Measurements from ENCODE around the gene CALY.

The CALY gene

DNA sequence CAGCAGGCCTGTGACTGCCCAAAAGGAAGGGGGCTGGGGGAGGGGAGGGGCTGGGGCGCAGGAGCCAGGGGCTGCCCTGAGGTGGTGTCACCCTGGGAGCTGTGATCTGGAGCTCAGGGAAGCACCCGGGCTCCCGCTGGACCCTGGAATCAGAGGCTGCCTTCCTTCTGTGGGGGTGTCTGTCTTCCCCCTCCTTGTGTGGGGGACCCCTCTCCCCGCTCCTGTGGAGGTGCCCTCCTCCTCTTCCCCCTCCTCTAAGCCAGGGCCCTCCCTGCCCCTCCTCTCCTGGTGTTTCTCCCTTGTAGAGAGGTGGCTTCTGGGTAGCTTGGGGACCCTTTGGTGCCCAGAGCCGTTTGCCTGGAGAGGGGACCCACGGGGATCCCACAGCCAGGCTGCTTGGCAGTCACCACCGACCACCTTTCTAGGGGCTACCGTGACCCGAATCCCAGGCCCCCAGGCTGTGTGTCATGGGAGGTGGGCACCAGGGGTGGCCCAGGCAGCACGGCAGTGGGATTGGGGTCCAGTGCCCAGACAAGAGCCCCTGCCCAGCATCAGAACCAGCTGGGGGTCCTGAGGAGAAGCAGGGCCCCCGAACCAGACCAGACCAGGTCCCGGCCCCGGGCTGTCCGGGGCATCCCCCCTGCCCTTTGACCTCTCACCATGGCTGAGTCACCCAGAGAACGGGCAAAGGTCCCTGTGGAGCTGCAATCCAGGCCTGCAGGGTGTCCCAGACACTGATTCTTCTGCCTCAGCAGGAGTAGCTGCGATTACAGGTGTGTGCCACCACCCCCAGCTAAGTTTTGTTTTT is 11.2 kb upstream of the CALY start:
- Histone ChIP-seq H2BK120ac (ENCODE audit: low read depth, low read length) (no peak overlapping the region), H2BK15ac (replicated peaks; ENCODE audit: low read depth) (no peak overlapping the region)

DNA sequence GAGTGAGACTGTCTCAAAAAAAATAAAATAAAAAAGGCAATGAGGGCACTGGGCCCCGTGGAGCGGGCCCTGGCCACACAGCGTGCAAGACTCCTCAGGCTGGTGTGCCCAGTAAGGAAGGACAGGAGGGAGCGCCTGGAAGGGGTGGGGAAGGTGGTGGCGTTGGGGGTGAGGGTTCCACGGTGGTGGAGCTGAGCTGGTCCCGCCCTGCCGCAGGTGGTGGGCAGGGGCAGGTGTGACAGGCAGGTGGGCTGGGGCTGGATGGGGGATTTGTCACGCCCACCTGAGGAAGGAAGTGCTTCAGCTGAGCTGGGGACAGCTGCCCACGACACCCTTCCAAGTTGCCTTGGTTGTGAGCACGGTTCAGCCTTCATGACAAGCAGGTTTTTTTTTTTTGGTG is 9.7 kb upstream of the CALY start:
- Histone ChIP-seq H3K36me3 (ENCODE audit: control insufficient read depth, insufficient read depth, low read length) (no peaks in the 10 kb centered on the region), H2AK5ac (ENCODE audit: low read length) (no peak overlapping the region), H4K8ac (ENCODE audit: low read depth, low read length) (no peak overlapping the region), H3K4me1 (ENCODE audit: control insufficient read depth, low read depth, low read length) (no peaks in the 10 kb centered on the region), H3K23ac (ENCODE audit: low read length) (no peak overlapping the region), H3K27me3 (ENCODE audit: insufficient read depth, low read length, poor library complexity) (no peaks in the 10 kb centered on the region), H2BK15ac (replicated peaks; ENCODE audit: low read depth) (no peak overlapping the region), H3K18ac (ENCODE audit: low read length) (no peak overlapping the region), H3K79me1 (ENCODE audit: low read length) (no peaks in the 10 kb centered on the region), H3K4me2 (ENCODE audit: low read length) (no peak overlapping the region), H3K9ac (ENCODE audit: low read length) (no peak overlapping the region), H4K5ac (ENCODE audit: low read length) (no peak overlapping the region), H3K4ac (ENCODE audit: low read depth, low read length) (no peak overlapping the region), H3K27ac (ENCODE audit: low read depth, low read length) (no peak overlapping the region), H3K56ac (ENCODE audit: low read length) (no peak overlapping the region), H2BK120ac (ENCODE audit: low read depth, low read length) (no peak overlapping the region), H2BK5ac (ENCODE audit: low read length) (no peak overlapping the region), H3K79me2 (ENCODE audit: control insufficient read depth, insufficient read depth, low read length) (no peaks in the 10 kb centered on the region), H3K4me3 (ENCODE audit: low read length) (no peak overlapping the region)
- WGBS (ENCODE audit: extremely low coverage, insufficient coverage, low lambda C conversion rate): no CpG with 5 or more reads among the region's 11 CpGs
- DNase-seq: no peak

More for the DNA sequence above, 11.2 kb upstream of the CALY start:
- Histone ChIP-seq H3K18ac (ENCODE audit: low read length) (no peak overlapping the region), H3K56ac (ENCODE audit: low read length) (no peak overlapping the region), H3K23ac (ENCODE audit: low read length) (no peak overlapping the region), H3K4ac (ENCODE audit: low read depth, low read length) (no peak overlapping the region), H2AK5ac (ENCODE audit: low read length) (no peak overlapping the region), H2BK5ac (ENCODE audit: low read length) (no peak overlapping the region), H4K8ac (ENCODE audit: low read depth, low read length) (no peak overlapping the region), H3K27ac (ENCODE audit: low read depth, low read length) (no peak overlapping the region), H3K27me3 (ENCODE audit: insufficient read depth, low read length, poor library complexity) (no peaks in the 10 kb centered on the region), H3K79me2 (ENCODE audit: control insufficient read depth, insufficient read depth, low read length) (no peaks in the 10 kb centered on the region), H3K36me3 (ENCODE audit: control insufficient read depth, insufficient read depth, low read length) (no peaks in the 10 kb centered on the region), H3K79me1 (ENCODE audit: low read length) (no peaks in the 10 kb centered on the region), H4K5ac (ENCODE audit: low read length) (no peak overlapping the region), H3K4me3 (ENCODE audit: low read length) (no peak overlapping the region), H3K4me1 (ENCODE audit: control insufficient read depth, low read depth, low read length) (no peaks in the 10 kb centered on the region), H3K9ac (ENCODE audit: low read length) (no peak overlapping the region), H3K4me2 (ENCODE audit: low read length) (no peak overlapping the region)
- DNase-seq: no peak
- WGBS (ENCODE audit: extremely low coverage, insufficient coverage, low lambda C conversion rate): no CpG with 5 or more reads among the region's 16 CpGs

DNA sequence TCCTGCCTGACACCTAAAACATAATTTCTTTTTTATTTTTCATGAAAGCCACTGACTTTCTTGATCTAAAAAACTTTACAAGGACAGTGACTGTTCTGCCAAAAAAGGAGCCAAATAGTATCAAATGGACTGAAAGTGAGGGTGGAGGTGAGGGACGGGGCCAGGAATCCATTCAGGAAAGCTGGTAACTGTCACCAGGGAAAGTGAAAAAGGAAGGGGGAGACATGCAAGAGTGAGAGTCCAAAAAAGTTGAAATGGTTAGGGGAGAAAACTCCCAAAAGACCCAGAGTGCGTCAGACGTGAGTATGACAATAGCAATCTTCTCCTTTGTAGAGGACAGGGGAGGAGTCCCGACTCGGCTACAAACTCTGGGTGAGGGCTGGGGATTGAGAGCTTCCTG is 7.5 kb upstream of the CALY start:
- H4K8ac ChIP-seq (ENCODE audit: low read depth, low read length): no peak overlapping the region
- no peak overlapping the region for H3K18ac ChIP-seq (ENCODE audit: low read length)
- no peak overlapping the region for H2BK120ac ChIP-seq (ENCODE audit: low read depth, low read length)
- no peaks in the 10 kb centered on the region for H3K79me2 ChIP-seq (ENCODE audit: control insufficient read depth, insufficient read depth, low read length)
- H3K56ac ChIP-seq (ENCODE audit: low read length): no peak overlapping the region
- H2BK5ac ChIP-seq (ENCODE audit: low read length): no peak overlapping the region
- no peaks in the 10 kb centered on the region for H3K79me1 ChIP-seq (ENCODE audit: low read length)
- no CpG with 5 or more reads among the region's 5 CpGs for WGBS (ENCODE audit: extremely low coverage, insufficient coverage, low lambda C conversion rate)
- H3K4me1 ChIP-seq (ENCODE audit: control insufficient read depth, low read depth, low read length): no peaks in the 10 kb centered on the region
- H3K36me3 ChIP-seq (ENCODE audit: control insufficient read depth, insufficient read depth, low read length): no peaks in the 10 kb centered on the region
- no peak overlapping the region for H2BK15ac ChIP-seq (replicated peaks; ENCODE audit: low read depth)
- H3K9ac ChIP-seq (ENCODE audit: low read length): no peak overlapping the region
- no peak overlapping the region for H3K23ac ChIP-seq (ENCODE audit: low read length)
- no peak for DNase-seq
- no peaks in the 10 kb centered on the region for H3K27me3 ChIP-seq (ENCODE audit: insufficient read depth, low read length, poor library complexity)
- H3K4me2 ChIP-seq (ENCODE audit: low read length): no peak overlapping the region
- H2AK5ac ChIP-seq (ENCODE audit: low read length): no peak overlapping the region
- H3K27ac ChIP-seq (ENCODE audit: low read depth, low read length): no peak overlapping the region
- no peak overlapping the region for H3K4me3 ChIP-seq (ENCODE audit: low read length)
- no peak overlapping the region for H3K4ac ChIP-seq (ENCODE audit: low read depth, low read length)
- no peak overlapping the region for H4K5ac ChIP-seq (ENCODE audit: low read length)

DNA sequence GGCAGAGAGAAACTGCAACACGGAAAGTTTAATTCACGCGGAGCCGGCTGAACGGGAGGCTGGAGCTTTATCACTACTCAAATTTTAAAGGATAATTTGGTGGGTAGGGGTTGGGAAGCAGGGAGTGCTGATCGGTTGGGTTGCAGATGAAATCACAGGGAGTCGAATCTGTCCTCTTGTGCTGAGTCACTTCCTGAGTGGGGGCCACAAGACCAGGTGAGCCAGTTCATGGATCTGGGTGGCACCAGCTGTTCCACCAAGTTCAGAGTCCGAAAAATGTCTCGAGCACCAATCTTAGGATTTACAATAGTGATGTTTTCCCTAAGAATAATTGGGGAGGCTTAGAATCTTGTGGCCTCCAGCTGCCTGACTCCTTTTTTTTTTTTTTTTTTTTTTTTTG is 6.9 kb upstream of the CALY start:
- H3K4me3 ChIP-seq (ENCODE audit: low read length): no peak overlapping the region
- H3K18ac ChIP-seq (ENCODE audit: low read length): no peak overlapping the region
- H3K4me2 ChIP-seq (ENCODE audit: low read length): no peak overlapping the region
- no peak overlapping the region for H2BK120ac ChIP-seq (ENCODE audit: low read depth, low read length)
- no peak overlapping the region for H3K4ac ChIP-seq (ENCODE audit: low read depth, low read length)
- WGBS (ENCODE audit: extremely low coverage, insufficient coverage, low lambda C conversion rate): no CpG with 5 or more reads among the region's 9 CpGs
- H2BK15ac ChIP-seq (replicated peaks; ENCODE audit: low read depth): no peak overlapping the region
- no peak overlapping the region for H3K56ac ChIP-seq (ENCODE audit: low read length)
- no peak overlapping the region for H2AK5ac ChIP-seq (ENCODE audit: low read length)
- H3K23ac ChIP-seq (ENCODE audit: low read length): no peak overlapping the region
- H3K9ac ChIP-seq (ENCODE audit: low read length): no peak overlapping the region
- DNase-seq: no peak
- no peak overlapping the region for H2BK5ac ChIP-seq (ENCODE audit: low read length)
- H3K79me1 ChIP-seq (ENCODE audit: low read length): no peaks in the 10 kb centered on the region
- no peaks in the 10 kb centered on the region for H3K36me3 ChIP-seq (ENCODE audit: control insufficient read depth, insufficient read depth, low read length)
- H3K4me1 ChIP-seq (ENCODE audit: control insufficient read depth, low read depth, low read length): no peaks in the 10 kb centered on the region
- H4K5ac ChIP-seq (ENCODE audit: low read length): no peak overlapping the region
- no peak overlapping the region for H3K27ac ChIP-seq (ENCODE audit: low read depth, low read length)
- H3K79me2 ChIP-seq (ENCODE audit: control insufficient read depth, insufficient read depth, low read length): no peaks in the 10 kb centered on the region
- H3K27me3 ChIP-seq (ENCODE audit: insufficient read depth, low read length, poor library complexity): no peaks in the 10 kb centered on the region
- H4K8ac ChIP-seq (ENCODE audit: low read depth, low read length): no peak overlapping the region

DNA sequence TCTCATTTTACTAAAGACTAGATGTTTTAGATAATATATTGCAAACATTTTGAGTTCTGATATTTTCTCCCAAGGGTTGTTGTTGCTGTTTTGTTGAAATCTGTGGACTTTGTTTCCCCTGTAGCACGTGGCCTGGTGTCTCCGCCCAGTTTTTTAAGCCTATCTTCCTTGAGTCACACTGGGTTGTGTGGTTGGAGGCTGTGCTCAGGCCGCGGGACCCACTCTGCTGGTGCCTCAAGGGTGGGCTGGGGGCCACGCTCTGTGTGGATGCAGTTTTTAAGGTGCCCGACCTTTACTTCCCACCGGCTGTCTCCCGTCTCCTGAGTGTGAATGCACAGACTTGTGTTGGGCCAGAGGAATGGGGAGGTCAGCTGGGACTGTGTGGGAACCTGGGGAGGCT is 6.2 kb upstream of the CALY start:
- no peak overlapping the region for H3K56ac ChIP-seq (ENCODE audit: low read length)
- WGBS (ENCODE audit: extremely low coverage, insufficient coverage, low lambda C conversion rate): no CpG with 5 or more reads among the region's 8 CpGs
- H3K4me1 ChIP-seq (ENCODE audit: control insufficient read depth, low read depth, low read length): no peaks in the 10 kb centered on the region
- H3K9ac ChIP-seq (ENCODE audit: low read length): no peak overlapping the region
- H2BK120ac ChIP-seq (ENCODE audit: low read depth, low read length): no peak overlapping the region
- H4K8ac ChIP-seq (ENCODE audit: low read depth, low read length): no peak overlapping the region
- no peak overlapping the region for H3K18ac ChIP-seq (ENCODE audit: low read length)
- H3K27ac ChIP-seq (ENCODE audit: low read depth, low read length): no peak overlapping the region
- H3K4me3 ChIP-seq (ENCODE audit: low read length): no peak overlapping the region
- H3K79me1 ChIP-seq (ENCODE audit: low read length): no peaks in the 10 kb centered on the region
- H3K4ac ChIP-seq (ENCODE audit: low read depth, low read length): no peak overlapping the region
- no peak overlapping the region for H2AK5ac ChIP-seq (ENCODE audit: low read length)
- no peaks in the 10 kb centered on the region for H3K27me3 ChIP-seq (ENCODE audit: insufficient read depth, low read length, poor library complexity)
- H3K36me3 ChIP-seq (ENCODE audit: control insufficient read depth, insufficient read depth, low read length): no peaks in the 10 kb centered on the region
- H3K23ac ChIP-seq (ENCODE audit: low read length): no peak overlapping the region
- H2BK5ac ChIP-seq (ENCODE audit: low read length): no peak overlapping the region
- H2BK15ac ChIP-seq (replicated peaks; ENCODE audit: low read depth): no peak overlapping the region
- no peak overlapping the region for H4K5ac ChIP-seq (ENCODE audit: low read length)
- DNase-seq: no peak
- no peak overlapping the region for H3K4me2 ChIP-seq (ENCODE audit: low read length)
- no peaks in the 10 kb centered on the region for H3K79me2 ChIP-seq (ENCODE audit: control insufficient read depth, insufficient read depth, low read length)

DNA sequence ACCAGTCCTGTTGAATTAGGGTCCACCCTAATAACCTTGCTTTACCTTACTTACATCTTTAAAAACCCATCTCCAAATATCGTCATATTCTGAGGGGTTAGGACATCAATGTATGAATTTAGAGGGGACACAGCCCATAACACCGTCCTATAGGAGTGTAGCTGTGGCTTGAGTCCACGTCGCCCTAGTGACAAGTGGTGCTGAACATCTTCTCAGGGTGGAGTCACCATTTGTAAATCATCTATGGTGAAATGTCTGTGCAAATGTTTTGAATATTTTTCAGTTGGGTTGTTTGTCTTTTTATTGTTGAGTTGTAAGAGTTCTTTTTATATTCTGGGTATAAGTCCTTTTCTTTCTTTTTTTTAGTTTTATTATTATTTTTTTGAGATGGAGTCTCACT is 5.3 kb upstream of the CALY start:
- H3K4me3 ChIP-seq (ENCODE audit: low read length): no peak overlapping the region
- no peak overlapping the region for H3K18ac ChIP-seq (ENCODE audit: low read length)
- H3K4me1 ChIP-seq (ENCODE audit: control insufficient read depth, low read depth, low read length): no peaks in the 10 kb centered on the region
- H4K5ac ChIP-seq (ENCODE audit: low read length): no peak overlapping the region
- peaks cover 2% of the 10 kb centered on the region for H3K27me3 ChIP-seq (ENCODE audit: insufficient read depth, low read length, poor library complexity)
- H4K8ac ChIP-seq (ENCODE audit: low read depth, low read length): no peak overlapping the region
- H3K79me2 ChIP-seq (ENCODE audit: control insufficient read depth, insufficient read depth, low read length): no peaks in the 10 kb centered on the region
- H2BK120ac ChIP-seq (ENCODE audit: low read depth, low read length): no peak overlapping the region
- no peak overlapping the region for H2BK5ac ChIP-seq (ENCODE audit: low read length)
- H3K36me3 ChIP-seq (ENCODE audit: control insufficient read depth, insufficient read depth, low read length): no peaks in the 10 kb centered on the region
- H2BK15ac ChIP-seq (replicated peaks; ENCODE audit: low read depth): no peak overlapping the region
- DNase-seq: no peak
- no peak overlapping the region for H3K4ac ChIP-seq (ENCODE audit: low read depth, low read length)
- H3K9ac ChIP-seq (ENCODE audit: low read length): no peak overlapping the region
- no peak overlapping the region for H2AK5ac ChIP-seq (ENCODE audit: low read length)
- no peaks in the 10 kb centered on the region for H3K79me1 ChIP-seq (ENCODE audit: low read length)
- H3K27ac ChIP-seq (ENCODE audit: low read depth, low read length): no peak overlapping the region
- no CpG with 5 or more reads among the region's 4 CpGs for WGBS (ENCODE audit: extremely low coverage, insufficient coverage, low lambda C conversion rate)
- no peak overlapping the region for H3K56ac ChIP-seq (ENCODE audit: low read length)
- H3K23ac ChIP-seq (ENCODE audit: low read length): no peak overlapping the region
- H3K4me2 ChIP-seq (ENCODE audit: low read length): no peak overlapping the region

All from mesendoderm (in vitro differentiated cells).